NOMO-1 treated with DMSO at 0.1 percent for 48 hours (cell line): ENCODE measurements around the gene C12orf43.
A peak's percentile ranks its signal among the peaks of the same experiment; 100 is the strongest.

ENCODE experiments used
- DNase-seq: peaks from one replicate; lab custom pipeline; 2025; ENCODE audit not compliant: unreplicated experiment; lab: John Stamatoyannopoulos, UW

C12orf43 gene

GRCh38 chr12:121030576-121031212, 14.4 kb upstream of the C12orf43 start:
- DNase-seq: no peak

DNA sequence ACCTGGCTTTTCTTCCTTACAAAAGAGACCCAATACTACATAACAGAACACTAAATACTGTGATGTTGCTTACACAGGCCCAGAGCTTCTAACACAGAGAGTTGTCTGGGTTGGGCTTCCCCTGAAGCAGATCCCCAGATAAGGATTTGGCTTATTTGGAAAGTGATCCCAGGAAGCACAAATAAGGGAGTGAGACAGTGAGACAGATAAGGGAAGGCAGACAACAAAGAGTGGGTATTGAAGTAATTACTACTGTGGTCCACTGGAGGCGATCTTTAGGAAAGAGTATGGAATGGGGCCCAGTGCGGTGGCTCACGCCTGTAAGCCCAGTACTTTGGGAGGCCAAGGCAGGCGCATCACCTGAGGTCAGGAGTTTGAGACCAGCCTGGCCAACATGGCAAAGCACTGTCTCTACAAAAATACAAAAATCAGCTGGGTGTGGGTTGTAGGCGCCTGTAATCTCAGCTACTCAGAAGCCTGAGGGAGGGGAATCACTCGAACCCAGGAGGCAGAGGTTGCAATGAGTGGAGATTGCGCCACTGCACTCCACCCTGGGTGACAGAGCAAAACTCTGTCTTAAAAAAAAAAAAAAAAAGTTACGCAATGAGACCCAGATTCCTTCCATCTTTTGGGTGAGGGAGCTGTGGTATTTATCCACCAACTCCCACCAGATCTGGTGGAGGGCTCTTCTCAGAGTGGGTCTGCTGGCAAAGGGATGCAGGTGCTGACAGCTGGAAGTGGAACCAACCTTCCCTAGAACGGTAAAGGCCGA, 10.2 kb upstream of the C12orf43 start:
- DNase-seq: no peak

DNA sequence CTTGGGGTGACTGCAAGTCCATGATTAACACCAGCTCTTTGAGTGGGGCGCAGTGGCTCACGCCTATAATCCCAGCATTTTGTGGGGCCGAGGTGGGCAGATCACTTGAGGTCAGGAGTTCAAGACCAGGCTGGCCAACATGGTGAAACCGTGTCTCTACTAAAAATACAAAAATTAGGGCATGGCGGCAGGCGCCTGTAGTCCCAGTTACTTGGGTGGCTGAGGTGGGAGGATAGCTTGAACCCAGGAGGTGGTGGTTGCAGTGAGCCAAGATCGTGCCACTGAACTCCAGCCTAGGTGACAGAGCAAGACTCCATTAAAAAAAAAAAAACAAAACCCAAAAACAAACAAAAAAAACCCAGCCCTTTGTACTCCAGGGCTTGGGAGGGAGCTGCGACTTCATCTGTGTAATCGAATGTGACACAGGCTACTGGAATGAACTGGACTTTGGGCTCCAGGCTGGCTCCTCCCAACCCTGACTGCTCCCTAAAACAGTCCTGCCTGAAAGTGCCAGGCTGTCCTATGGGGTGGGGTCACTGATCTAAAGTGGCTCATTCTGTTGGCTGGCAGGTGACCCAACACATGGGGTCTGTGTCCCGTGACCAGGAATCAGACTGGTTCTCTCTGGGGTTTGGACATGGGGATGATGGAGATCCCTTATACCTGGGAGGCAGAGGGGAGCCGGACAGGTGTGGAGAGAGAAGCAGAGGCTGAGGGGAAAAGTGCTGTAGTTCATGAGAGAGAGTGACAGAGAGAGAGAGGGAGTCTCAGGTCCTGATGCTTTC, 9.3 kb upstream of the C12orf43 start:
- no peak for DNase-seq

GRCh38 chr12:121023799-121024198, 7.5 kb upstream of the C12orf43 start:
- DNase-seq: no peak

DNA sequence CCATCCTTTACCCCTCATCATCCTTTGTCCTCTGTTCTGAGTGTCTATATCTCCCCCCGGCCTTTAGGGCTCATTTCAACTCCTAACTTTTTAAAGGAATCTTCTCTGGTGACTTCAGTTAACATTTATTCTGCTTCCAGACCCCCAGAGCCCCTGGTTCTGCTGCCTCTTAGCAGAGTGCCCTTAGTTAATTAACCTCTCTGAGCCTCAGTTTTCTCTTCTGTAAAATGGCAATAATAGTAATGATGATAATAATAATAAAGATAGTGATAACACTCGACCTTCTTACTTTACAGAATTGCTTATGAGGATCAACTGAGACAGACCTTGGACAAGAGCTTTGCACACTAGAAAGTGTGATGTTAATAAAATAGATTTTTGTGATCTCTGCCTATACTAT, 6.4 kb upstream of the C12orf43 start:
- no peak for DNase-seq

DNA sequence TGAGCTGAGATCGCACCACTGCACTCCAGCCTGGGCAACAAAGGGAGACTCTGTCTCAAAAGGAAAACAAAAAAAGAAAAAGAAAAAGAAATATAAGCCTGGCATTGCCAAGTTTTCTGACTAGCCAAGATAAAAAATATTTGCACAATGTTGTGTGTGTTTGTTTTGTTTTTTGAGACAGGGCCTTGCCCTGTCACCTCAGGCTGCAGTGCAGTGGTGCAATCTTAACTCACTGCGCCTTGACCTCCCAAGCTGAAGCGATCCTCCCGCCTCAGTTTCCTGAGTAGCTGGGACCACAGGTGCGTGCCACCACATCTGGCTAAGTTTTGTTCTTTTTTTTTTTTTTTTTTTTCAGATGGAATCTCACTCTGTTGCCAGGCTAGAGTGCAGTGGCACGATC, 5.5 kb upstream of the C12orf43 start:
- DNase-seq: no peak

DNA sequence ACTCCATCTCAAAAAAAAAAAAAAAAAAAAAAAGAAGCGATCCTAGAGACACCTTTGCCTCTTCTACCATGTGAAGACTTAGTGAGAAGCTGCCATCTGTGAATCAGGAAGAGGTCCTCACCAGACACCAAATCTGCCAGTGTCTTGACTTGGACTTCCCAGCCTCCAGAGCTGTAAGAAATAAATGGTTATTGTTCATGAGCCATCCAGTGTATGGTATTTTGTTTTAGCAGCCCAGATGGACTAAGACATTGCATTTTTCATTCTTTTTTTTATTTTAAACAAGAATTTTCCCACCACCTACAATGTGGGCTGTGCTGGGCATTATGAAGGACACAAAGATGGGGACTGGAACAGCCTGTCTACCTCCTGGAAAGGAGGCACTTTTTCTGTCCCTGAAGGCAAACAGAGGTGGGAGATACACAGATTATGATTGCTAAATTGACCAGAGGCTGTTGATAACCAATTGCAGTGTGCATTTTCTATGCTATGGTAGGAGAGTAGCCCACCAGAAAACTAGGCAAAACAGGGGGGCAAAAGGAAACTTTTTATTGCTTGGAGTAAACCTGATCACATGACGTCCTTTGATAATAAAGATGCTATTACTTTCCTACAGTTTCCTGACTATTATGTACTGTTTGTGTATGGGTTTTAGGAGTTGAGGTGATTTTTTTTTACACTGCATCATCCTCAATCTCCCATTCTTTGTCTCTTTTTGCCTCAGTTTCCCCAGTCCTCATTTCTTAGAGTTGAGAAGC, 2.8 kb upstream of the C12orf43 start:
- no peak for DNase-seq

- DNase-seq: peak; percentile 12
Measured at GRCh38 chr12:121017966-121018491, 1.7 kb upstream of the C12orf43 start.

- no peak for DNase-seq
Measured at GRCh38 chr12:121013715-121014114, 2.6 kb downstream of the C12orf43 start.

- DNase-seq: no peak
Measured at GRCh38 chr12:121011820-121012219, 4.5 kb downstream of the C12orf43 start.

DNA sequence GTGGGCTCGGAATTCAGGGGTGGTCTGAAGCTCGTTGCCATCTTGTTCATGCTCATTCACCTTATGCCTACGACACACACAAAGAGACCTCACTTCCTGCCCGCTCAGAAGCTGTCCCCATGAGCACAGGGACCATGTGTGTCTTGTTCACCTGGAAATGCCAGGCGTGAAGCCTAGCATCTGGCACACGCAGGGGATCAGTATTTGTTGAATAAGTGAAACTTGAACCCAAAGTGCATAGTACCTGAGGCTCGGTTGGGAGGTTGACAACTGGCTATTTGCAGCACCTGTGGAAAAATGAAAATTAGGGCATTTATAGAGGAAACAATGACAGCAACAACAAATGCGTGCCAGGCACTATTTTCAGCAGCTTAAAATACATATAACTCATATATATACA, 5.4 kb downstream of the C12orf43 start:
- no peak for DNase-seq

DNA sequence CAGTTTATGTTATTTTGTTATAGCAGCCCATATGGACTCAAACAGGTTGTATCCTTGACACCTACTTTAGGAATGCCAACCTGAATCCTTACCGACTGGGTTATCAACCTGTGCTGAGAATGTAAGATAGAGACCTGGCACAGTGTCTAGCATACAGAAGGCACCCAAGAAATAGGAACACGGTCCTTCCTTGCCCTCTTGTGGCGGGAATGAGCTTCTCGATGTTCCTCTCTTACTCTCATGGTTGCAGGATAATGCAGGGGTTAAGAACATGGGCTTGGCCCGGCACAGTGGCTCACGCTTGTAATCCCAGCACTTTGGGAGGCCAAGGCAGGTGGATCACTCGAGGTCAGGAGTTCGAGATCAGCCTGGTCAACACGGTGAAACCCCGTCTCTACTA, 6.5 kb downstream of the C12orf43 start:
- DNase-seq: no peak

- DNase-seq: no peak
Measured at GRCh38 chr12:121008347-121009098, 7.8 kb downstream of the C12orf43 start.

DNA sequence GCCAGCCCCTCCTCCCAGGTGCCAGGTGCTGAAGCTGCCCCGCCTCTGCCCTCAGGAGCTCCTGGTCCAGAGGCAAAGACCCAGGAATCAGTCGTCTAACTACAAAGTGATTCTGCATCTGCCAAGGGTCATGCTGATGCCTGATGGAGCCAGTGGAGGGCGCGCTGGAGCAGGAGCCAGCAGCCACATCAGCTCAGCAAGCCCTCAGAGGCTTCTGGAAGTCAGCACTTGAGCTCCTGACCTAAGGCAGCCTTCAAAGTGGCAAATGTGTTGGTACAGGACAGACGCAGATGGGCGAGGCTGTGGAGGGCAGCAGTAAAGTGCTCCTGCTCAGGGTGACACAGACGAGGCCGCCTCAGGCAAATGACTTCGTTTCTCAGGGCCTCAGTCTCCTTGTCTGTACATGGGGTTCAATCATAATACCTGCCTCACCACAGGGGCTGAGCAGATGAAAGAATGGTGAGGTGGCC, 10.9 kb downstream of the C12orf43 start:
- peak; percentile 25 for DNase-seq

- DNase-seq: no peak
Measured at GRCh38 chr12:121004253-121004815, 12.0 kb downstream of the C12orf43 start.

GRCh38 chr12:121003650-121004049, 12.6 kb downstream of the C12orf43 start:
- DNase-seq: peak; percentile 32

DNA sequence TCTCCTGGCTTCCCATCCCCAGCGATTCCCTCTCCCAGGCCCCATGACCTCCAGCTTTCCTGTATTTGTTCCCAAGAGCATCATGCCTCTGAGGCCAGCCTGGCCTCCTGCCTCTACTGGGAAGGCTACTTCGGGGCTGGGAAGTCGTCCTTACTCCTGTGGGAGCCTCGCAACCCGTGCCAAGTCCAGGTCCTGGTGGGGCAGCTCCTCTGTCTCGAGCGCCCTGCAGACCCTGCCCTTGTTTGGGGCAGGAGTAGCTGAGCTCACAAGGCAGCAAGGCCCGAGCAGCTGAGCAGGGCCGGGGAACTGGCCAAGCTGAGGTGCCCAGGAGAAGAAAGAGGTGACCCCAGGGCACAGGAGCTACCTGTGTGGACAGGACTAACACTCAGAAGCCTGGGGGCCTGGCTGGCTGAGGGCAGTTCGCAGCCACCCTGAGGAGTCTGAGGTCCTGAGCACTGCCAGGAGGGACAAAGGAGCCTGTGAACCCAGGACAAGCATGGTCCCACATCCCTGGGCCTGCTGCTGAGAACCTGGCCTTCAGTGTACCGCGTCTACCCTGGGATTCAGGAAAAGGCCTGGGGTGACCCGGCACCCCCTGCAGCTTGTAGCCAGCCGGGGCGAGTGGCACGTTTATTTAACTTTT, 14.3 kb downstream of the C12orf43 start:
- no peak for DNase-seq

- DNase-seq: no peak
Measured at GRCh38 chr12:121001060-121001459, 15.2 kb downstream of the C12orf43 start.

DNA sequence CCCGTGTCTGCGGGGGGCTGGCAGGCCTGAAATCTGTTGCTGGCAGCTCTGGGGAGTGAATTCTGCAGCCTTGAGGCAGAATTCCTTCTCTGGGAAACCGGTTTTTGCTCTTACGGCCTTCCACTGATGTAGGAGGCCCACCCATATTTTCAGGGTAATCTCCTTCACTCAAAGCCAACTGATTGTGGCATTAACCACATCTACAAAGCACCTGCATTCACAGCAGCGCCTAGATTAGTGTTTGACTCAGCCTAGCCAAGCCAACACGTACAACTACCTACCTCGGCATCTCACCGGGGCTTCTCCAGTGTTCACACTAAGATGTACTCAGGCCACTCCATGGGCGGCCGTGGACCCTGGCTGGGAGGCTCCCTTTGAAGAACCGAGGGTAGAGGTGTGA, 15.8 kb downstream of the C12orf43 start:
- no peak for DNase-seq
